K562 (cell line): ENCODE measurements around the gene PRDX2. TPM values are rescaled to one million over a fixed set of nuclear protein-coding genes. Genes with fewer than 3 reads are reported as not detected.

ENCODE experiments used
- CREB1 ChIP-seq, 2 experiments: sonication (generic) in 1 of 2; formaldehyde crosslinking in 1 of 2; IDR thresholded peaks; 2 replicates each; pipeline versions ENCODE4 v1.6.1 to v1.8.0; 2012 to 2022; ENCODE audit warnings: inconsistent platforms in 1 of 2, mild to moderate bottlenecking in 1 of 2, missing genetic modification reagents in 1 of 2, moderate library complexity in 1 of 2
- ELK1 ChIP-seq: sonication (generic); formaldehyde crosslinking; IDR thresholded peaks from 2 replicates; pipeline ENCODE4 v1.8.1; 2022; ENCODE audit warnings: missing genetic modification reagents
- JUND ChIP-seq, 2 experiments: IDR thresholded peaks; 2 replicates in 1 of 2; 3 replicates in 1 of 2; pipeline ENCODE4 v1.6.1; 2011; ENCODE audit warnings: borderline replicate concordance in 2 of 2, low read depth in 2 of 2, low read length in 2 of 2, improper control_type of control experiment in 1 of 2, missing biosample characterization in 1 of 2, missing genetic modification characterization in 1 of 2, missing genetic modification reagents in 1 of 2
- MCM7 ChIP-seq, 2 experiments: fragments of 450-650 bp; IDR thresholded peaks; 2 replicates each; pipeline ENCODE4 v1.6.1; 2016 to 2018
- MNT ChIP-seq, 2 experiments: fragments of 450-650 bp; conservative IDR thresholded peaks; 2 replicates each; pipeline ENCODE4 v1.6.1; 2017; ENCODE audit warnings: mild to moderate bottlenecking in 2 of 2, moderate library complexity in 2 of 2
- NR2C1 ChIP-seq, 2 experiments: fragments of 450-650 bp; IDR thresholded peaks; 2 replicates each; pipeline ENCODE4 v1.6.1; 2017; ENCODE audit warnings: mild to moderate bottlenecking in 2 of 2, antibody characterized with exemption in 1 of 2, inconsistent platforms in 1 of 2, missing compliant biosample characterization in 1 of 2, missing genetic modification characterization in 1 of 2
- PCBP2 ChIP-seq: fragments of 200-400 bp; formaldehyde crosslinking; IDR thresholded peaks from 2 replicates; pipeline ENCODE4 v1.6.1; 2018; ENCODE audit warnings: low read length, low read depth, mild to moderate bottlenecking, moderate library complexity; ENCODE audit not compliant: poor library complexity, severe bottlenecking
- SMARCC2 ChIP-seq: fragments of 450-650 bp; IDR thresholded peaks from 2 replicates; pipeline ENCODE4 v1.6.1; 2017; ENCODE audit warnings: antibody characterized with exemption, moderate library complexity, mild to moderate bottlenecking, low read depth
- TFAP4 ChIP-seq: sonication (generic); formaldehyde crosslinking; IDR thresholded peaks from 2 replicates; pipeline ENCODE4 v1.8.0; 2022; ENCODE audit warnings: missing genetic modification reagents, mild to moderate bottlenecking, moderate library complexity, borderline replicate concordance
- ZBTB11 ChIP-seq, 3 experiments: fragments of 200-800 bp in 1 of 3; fragments of 250-450 bp in 1 of 3; fragments of 450-650 bp in 1 of 3; sonication (Bioruptor Pico) in 1 of 3; sonication (Bioruptor generic) in 1 of 3; formaldehyde crosslinking in 1 of 3; IDR thresholded peaks; 2 replicates each; pipeline versions ENCODE4 v1.6.1 to v1.8.0; 2016 to 2022; ENCODE audit warnings: mild to moderate bottlenecking in 2 of 3, missing genetic modification characterization in 2 of 3, missing compliant biosample characterization in 1 of 3, moderate library complexity in 1 of 3
- ZBTB17 ChIP-seq: fragments of 450-650 bp; formaldehyde crosslinking; IDR thresholded peaks from 2 replicates; pipeline ENCODE4 v1.4.0; 2020; ENCODE audit warnings: mild to moderate bottlenecking
- ZNF707 ChIP-seq: fragments of 250-450 bp; sonication (Bioruptor Pico); conservative IDR thresholded peaks from 2 replicates; pipeline ENCODE4 v1.8.0; 2022; ENCODE audit warnings: inconsistent platforms, mild to moderate bottlenecking, moderate library complexity
- polyA plus RNA-seq, 8 experiments: library from polyadenylated mRNA; depleted of rRNA in 4 of 8; stranded (reverse) in 5 of 8; unstranded in 3 of 8; fragments of >200 nt; fragmentation: Nextera tagmentation in 2 of 8; fragmentation: Illumina TruSeq in 1 of 8; extraction: Ambion mirVana in 2 of 8; extraction: Trizol in 1 of 8; gene quantifications; 2 replicates each; pipeline versions ENCODE4 v1.2.1 to v1.2.3, GENCODE V29; 2011 to 2014; ENCODE audit warnings: inconsistent platforms in 1 of 8, missing spikeins in 1 of 8
- total RNA-seq, 7 experiments: library from RNA; depleted of rRNA in 6 of 7; stranded (reverse); fragments of >200 nt in 6 of 7; fragmentation: Illumina TruSeq in 2 of 7; extraction: Trizol in 2 of 7; gene quantifications; 2 replicates each; pipeline versions ENCODE4 v1.2.1 to v1.2.3, GENCODE V29; 2011 to 2021; ENCODE audit warnings: low replicate concordance in 1 of 7

PRDX2 gene
- total and polyA plus RNA-seq, 9 of the 15 experiments (the other 6 are each of a cell fraction or from before 2014, with no cell fraction given) = 206 to 1,183 (median 415) TPM

- TF ChIP-seq ZBTB11 (CRISPR knock-in tag; IDR thresholded peaks at IDR 0.05) (no peak), ELK1 (no peak), ZBTB17 (CRISPR knock-in tag) (no peak), TFAP4 (CRISPR knock-in tag) (peak; percentile 53), CREB1 (IDR thresholded peaks at IDR 0.05) (no peak), CREB1 (CRISPR knock-in tag; IDR thresholded peaks at IDR 0.05) (0 out of 2 replicates have a peak, but pooled peaks have one; percentile 2), MCM7 (IDR thresholded peaks at IDR 0.05) (no peak), NR2C1 (IDR thresholded peaks at IDR 0.05) (no peak), NR2C1 (tag; IDR thresholded peaks at IDR 0.05) (no peak), PCBP2 (no peak), SMARCC2 (no peak), ZNF707 (CRISPR knock-in tag) (no peak), JUND (IDR thresholded peaks at IDR 0.05; ENCODE audit: borderline replicate concordance, low read depth, low read length) (no peak), JUND (tag; IDR thresholded peaks at IDR 0.05; ENCODE audit: borderline replicate concordance, low read depth, low read length) (no peak), MNT (conservative IDR thresholded peaks at IDR 0.05) (0 out of 4 replicates have a peak, but pooled peaks of 1 of the 2 experiments have one; percentile 22)
Observed at GRCh38 chr19:12838182-12838885, 36.7 kb upstream of the PRDX2 start, which contains the start of gene MAST1 (continued).
